SK-N-SH (cell line): ENCODE measurements around the gene PARD3. TPM values are rescaled to one million over a fixed set of nuclear protein-coding genes. Genes with fewer than 3 reads are reported as not detected.

ENCODE experiments used
- CTCF ChIA-PET: fragments of 300-600, 350-600 bp; formaldehyde crosslinking; extraction: SDS; loops from one replicate; lab custom pipeline; 2021; lab: Yijun Ruan, JAX
- POLR2A ChIA-PET: fragments of 350-600 bp; sonication (Branson Sonifier 250); formaldehyde crosslinking; extraction: SDS; loops from one replicate; lab custom pipeline; 2020; ENCODE audit warnings: antibody characterized with exemption, inconsistent platforms; lab: Yijun Ruan, JAX
- DNase-seq: peaks from one replicate; pipeline ENCODE4 v3.0.0; 2012
- H2AFZ ChIP-seq: fragments of 200-600 bp; sonication (generic); 2 replicates; pipeline ENCODE4 v1.8.1; 2016; ENCODE audit warnings: antibody characterized with exemption, mild to moderate bottlenecking, low read depth
- H3F3A ChIP-seq: fragments of 200-600 bp; sonication (generic); replicated peaks from 2 replicates; pipeline ENCODE3; 2016; ENCODE audit warnings: antibody characterized with exemption, mild to moderate bottlenecking; ENCODE audit not compliant: insufficient read depth
- H3K27ac ChIP-seq, 2 experiments: fragments of 200-500 bp in 1 of 2; fragments of 200-600 bp in 1 of 2; sonication (Bioruptor generic) in 1 of 2; sonication (generic), shearing (Covaris generic) in 1 of 2; 2 replicates each; pipeline versions ENCODE4 v1.5.1 to v1.6.1; 2014 to 2016; ENCODE audit warnings: low read depth in 2 of 2, inconsistent platforms in 1 of 2, low read length in 1 of 2, mild to moderate bottlenecking in 1 of 2, mixed read lengths in 1 of 2
- H3K27me3 ChIP-seq: fragments of 200-600 bp; sonication (generic), shearing (Covaris generic); 2 replicates; pipeline ENCODE4 v1.6.1; 2016; ENCODE audit warnings: mixed run types; ENCODE audit not compliant: insufficient read depth
- H3K36me3 ChIP-seq, 2 experiments: fragments of 200-500 bp in 1 of 2; fragments of 200-600 bp in 1 of 2; sonication (Bioruptor generic) in 1 of 2; sonication (generic) in 1 of 2; replicated peaks in 1 of 2; 2 replicates each; pipeline versions ENCODE3 to v1.5.1; 2014 to 2016; ENCODE audit warnings: low read length in 1 of 2, mild to moderate bottlenecking in 1 of 2; ENCODE audit not compliant: insufficient read depth in 2 of 2, control insufficient read depth in 1 of 2
- H3K4me1 ChIP-seq, 2 experiments: fragments of 200-500 bp in 1 of 2; fragments of 200-600 bp in 1 of 2; sonication (Bioruptor generic) in 1 of 2; sonication (generic), shearing (Covaris generic) in 1 of 2; 2 replicates each; pipeline versions ENCODE4 v1.5.1 to v1.6.1; 2014 to 2016; ENCODE audit warnings: low read depth in 1 of 2, low read length in 1 of 2, mixed run types in 1 of 2; ENCODE audit not compliant: insufficient read depth in 2 of 2, control insufficient read depth in 1 of 2
- H3K4me2 ChIP-seq: fragments of 200-600 bp; sonication (generic), shearing (Covaris generic); 2 replicates; pipeline ENCODE4 v1.6.1; 2017; ENCODE audit warnings: mixed run types
- H3K4me3 ChIP-seq, 2 experiments: fragments of 200-500 bp in 1 of 2; fragments of 200-600 bp in 1 of 2; sonication (Bioruptor generic) in 1 of 2; sonication (generic), shearing (Covaris generic) in 1 of 2; 2 replicates each; pipeline versions ENCODE4 v1.5.1 to v1.8.1; 2014 to 2016; ENCODE audit warnings: low read depth in 2 of 2, inconsistent platforms in 1 of 2, low read length in 1 of 2, mild to moderate bottlenecking in 1 of 2, mixed read lengths in 1 of 2, moderate library complexity in 1 of 2
- H3K79me2 ChIP-seq: fragments of 200-600 bp; sonication (generic); 2 replicates; pipeline ENCODE4 v1.8.1; 2017; ENCODE audit warnings: mild to moderate bottlenecking; ENCODE audit not compliant: insufficient read depth
- H3K9ac ChIP-seq: fragments of 200-600 bp; sonication (generic); 2 replicates; pipeline ENCODE4 v1.6.1; 2017; ENCODE audit warnings: mixed run types
- H3K9me2 ChIP-seq: fragments of 200-600 bp; sonication (generic); 2 replicates; pipeline ENCODE4 v1.6.1; 2017; ENCODE audit warnings: mixed run types
- H3K9me3 ChIP-seq: fragments of 200-600 bp; sonication (generic); 2 replicates; pipeline ENCODE4 v1.6.1; 2017; ENCODE audit warnings: mixed run types, mild to moderate bottlenecking, moderate library complexity
- H4K20me1 ChIP-seq: fragments of 200-600 bp; sonication (generic); 2 replicates; pipeline ENCODE4 v1.6.1; 2017; ENCODE audit warnings: mild to moderate bottlenecking, mixed run types; ENCODE audit not compliant: insufficient read depth
- EP300 ChIP-seq, 2 experiments: IDR thresholded peaks; 2 replicates each; pipeline versions ENCODE4 v1.4.0 to v1.6.1; 2012; ENCODE audit warnings: borderline replicate concordance in 1 of 2, low read depth in 1 of 2, low read length in 1 of 2
- FOSL2 ChIP-seq: IDR thresholded peaks from 2 replicates; pipeline ENCODE4 v1.4.0; 2012; ENCODE audit warnings: low read depth, mild to moderate bottlenecking, moderate library complexity, borderline replicate concordance
- GATA2 ChIP-seq: sonication (generic); formaldehyde crosslinking; IDR thresholded peaks from 2 replicates; pipeline ENCODE4 v1.5.0; 2020; ENCODE audit warnings: mild to moderate bottlenecking, missing genetic modification reagents
- IRF3 ChIP-seq: fragments of 150-350 bp; IDR thresholded peaks from 2 replicates; pipeline ENCODE4 v1.6.1; 2016; ENCODE audit warnings: mild to moderate bottlenecking, low read depth, low read length
- JUND ChIP-seq: IDR thresholded peaks from 2 replicates; pipeline ENCODE4 v1.4.0; 2012
- MXI1 ChIP-seq: IDR thresholded peaks from 2 replicates; pipeline ENCODE4 v1.6.1; 2012; ENCODE audit warnings: mild to moderate bottlenecking, low read depth, low read length, improper control_type of control experiment
- NFIC ChIP-seq: IDR thresholded peaks from 2 replicates; pipeline ENCODE4 v1.4.0; 2012; ENCODE audit warnings: borderline replicate concordance
- NRF1 ChIP-seq: IDR thresholded peaks from 2 replicates; pipeline ENCODE4 v1.6.1; 2012; ENCODE audit warnings: low read depth, mild to moderate bottlenecking, low read length
- PBX3 ChIP-seq: IDR thresholded peaks from 2 replicates; pipeline ENCODE4; 2012
- POLR2AphosphoS5 ChIP-seq: IDR thresholded peaks from 2 replicates; pipeline ENCODE4 v1.6.1; 2012; ENCODE audit warnings: low read depth, low read length
- RAD21 ChIP-seq: IDR thresholded peaks from 2 replicates; pipeline ENCODE4 v1.6.1; 2012; ENCODE audit warnings: mild to moderate bottlenecking, low read length
- RFX5 ChIP-seq: IDR thresholded peaks from 2 replicates; pipeline ENCODE4 v1.6.1; 2012; ENCODE audit warnings: mild to moderate bottlenecking, improper control_type of control experiment, low read length
- RXRA ChIP-seq: IDR thresholded peaks from 2 replicates; pipeline ENCODE4 v1.4.0; 2012; ENCODE audit warnings: low read depth, mild to moderate bottlenecking, borderline replicate concordance
- SIN3A ChIP-seq: IDR thresholded peaks from 2 replicates; pipeline ENCODE4 v1.6.1; 2012; ENCODE audit warnings: low read depth, mild to moderate bottlenecking, low read length, moderate library complexity, borderline replicate concordance
- SMC3 ChIP-seq: IDR thresholded peaks from 2 replicates; pipeline ENCODE4 v1.6.1; 2012; ENCODE audit warnings: low read depth, low read length, improper control_type of control experiment
- TAF1 ChIP-seq: IDR thresholded peaks from 2 replicates; pipeline ENCODE4 v1.6.1; 2012; ENCODE audit warnings: low read depth, mild to moderate bottlenecking, low read length, moderate library complexity, borderline replicate concordance
- TCF12 ChIP-seq: IDR thresholded peaks from 2 replicates; pipeline ENCODE4 v1.4.0; 2012
- TEAD4 ChIP-seq: IDR thresholded peaks from 2 replicates; pipeline ENCODE4 v1.4.0; 2012; ENCODE audit warnings: mild to moderate bottlenecking, borderline replicate concordance; ENCODE audit not compliant: insufficient read depth
- USF1 ChIP-seq: IDR thresholded peaks from 2 replicates; pipeline ENCODE4 v1.4.0; 2012; ENCODE audit warnings: low read depth, borderline replicate concordance
- YY1 ChIP-seq: IDR thresholded peaks from 2 replicates; pipeline ENCODE4 v1.4.0; 2012; ENCODE audit warnings: low read depth, mild to moderate bottlenecking
- WGBS: methylation state at CpG from one replicate; pipeline ENCODE4 v1.1.6; 2017; ENCODE audit warnings: low lambda C conversion rate; 5-methylcytosine and 5-hydroxymethylcytosine counted together
- polyA plus RNA-seq, 3 experiments: library from polyadenylated mRNA; depleted of rRNA; stranded (reverse); fragments of >200 nt; gene quantifications; 2 replicates each; pipeline ENCODE4 v1.2.3, GENCODE V29; 2012

The PARD3 gene
- polyA plus RNA-seq, 1 of the 3 experiments (the other 2 are of a cell fraction), result 29.4 TPM

GRCh38 chr10:34504534-34504933 lies 310.6 kb downstream of the PARD3 start:
- WGBS, result 44% methylated on average over 3 of the region's 3 CpGs
- Histone ChIP-seq H3K36me3 (peaks cover 0 to 5% of the 10 kb centered on the region in 2 experiments), H3K27ac (0 out of 4 replicates have a peak overlapping the region, but pooled peaks of 1 of the 2 experiments have one; percentile 12), H2AFZ (no peak overlapping the region), H3F3A (no peaks in the 10 kb centered on the region), H3K4me2 (no peak overlapping the region), H3K4me1 (peaks cover 2 to 4% of the 10 kb centered on the region in 2 experiments; a peak in 2 of 4 replicates), H3K27me3 (no peaks in the 10 kb centered on the region), H3K9me3 (no peaks in the 10 kb centered on the region), H3K9me2 (no peaks in the 10 kb centered on the region), H4K20me1 (no peaks in the 10 kb centered on the region), H3K9ac (no peak overlapping the region), H3K79me2 (peaks cover 5% of the 10 kb centered on the region; the same call in 1 of the 2 replicates), H3K4me3 (no peak overlapping the region)
- ChIA-PET POLR2A (no interaction called here), CTCF (interaction anchor here (0.8 kb wide), 1 partner anchor 18 kb away, joined by 3 read pairs; no protein-coding TSS in a partner anchor)
- no peak for DNase-seq
- TF ChIP-seq FOSL2 (peak; percentile 76; the same call in 1 of the 2 replicates), JUND (peak; percentile 41), IRF3 (no peak), TCF12 (peak; percentile 47; the same call in 1 of the 2 replicates), USF1 (no peak), PBX3 (peak; percentile 44; the same call in 1 of the 2 replicates)

- CTCF ChIA-PET, result interaction anchor here (0.9 to 1.1 kb wide), 2 partner anchors 40 to 135 kb away, joined by 3 to 4 read pairs; no protein-coding TSS in a partner anchor
- DNase-seq, result no peak
- no peaks in the 10 kb centered on the region for H3K9me2 ChIP-seq
- H3K9me3 ChIP-seq, result no peaks in the 10 kb centered on the region
- no peak overlapping the region for H3K4me2 ChIP-seq
- H3K4me1 ChIP-seq, result peaks cover 3 to 4% of the 10 kb centered on the region in 2 experiments; a peak in 2 of 4 replicates
- no peaks in the 10 kb centered on the region for H3K27me3 ChIP-seq
- POLR2A ChIA-PET, result no interaction called here
- H3F3A ChIP-seq, result no peaks in the 10 kb centered on the region
- no peak overlapping the region for H3K27ac ChIP-seq
- 100% methylated on average over 2 of the region's 2 CpGs for WGBS
- no peak for TF ChIP-seq GATA2
- no peak for TF ChIP-seq POLR2AphosphoS5
- TF ChIP-seq TAF1, result no peak
- TF ChIP-seq RAD21, result no peak
- no peak for TF ChIP-seq NFIC
- no peak for TF ChIP-seq RFX5
- no peak for TF ChIP-seq RXRA
- no peak for TF ChIP-seq SIN3A
- TF ChIP-seq MXI1, result no peak
- no peak for TF ChIP-seq NRF1
- no peak for TF ChIP-seq PBX3
- no peak for TF ChIP-seq SMC3
- no peak for TF ChIP-seq YY1
- no peak for TF ChIP-seq TCF12
- no peak for TF ChIP-seq EP300 (IDR thresholded peaks at IDR 0.05; ENCODE audit: borderline replicate concordance in 1 of 2, low read depth in 1 of 2, low read length in 1 of 2)
- TF ChIP-seq TEAD4, result no peak
- TF ChIP-seq USF1, result no peak
- no peak for TF ChIP-seq IRF3
- TF ChIP-seq JUND, result no peak
- H3K4me3 ChIP-seq, result no peak overlapping the region
- peaks cover 0 to 5% of the 10 kb centered on the region in 2 experiments for H3K36me3 ChIP-seq
- H2AFZ ChIP-seq, result no peak overlapping the region
- H3K79me2 ChIP-seq, result peaks cover 5% of the 10 kb centered on the region; the same call in 1 of the 2 replicates
- H4K20me1 ChIP-seq, result no peaks in the 10 kb centered on the region
- no peak overlapping the region for H3K9ac ChIP-seq
Measured at GRCh38 chr10:34503704-34504103, 311.4 kb downstream of the PARD3 start.
